Mesodermal cell (in vitro differentiated cells): ENCODE results near the gene PRKCSH.

Experiments
- H3K27ac ChIP-seq: 2 replicates; pipeline ENCODE4 v1.7.0; 2013; ENCODE audit warnings: mild to moderate bottlenecking, low read depth, low read length, moderate library complexity; ENCODE audit not compliant: severe bottlenecking
- H3K36me3 ChIP-seq: 2 replicates; pipeline ENCODE4 v1.7.1; 2013; ENCODE audit warnings: mild to moderate bottlenecking, low read length, moderate library complexity; ENCODE audit not compliant: control insufficient read depth, insufficient read depth
- H3K4me1 ChIP-seq: one replicate; pipeline ENCODE4 v1.7.1; 2013; ENCODE audit warnings: mild to moderate bottlenecking, low read length; ENCODE audit not compliant: insufficient read depth, control insufficient read depth, poor library complexity, severe bottlenecking
- H3K4me3 ChIP-seq: 2 replicates; pipeline ENCODE4 v1.7.0; 2013; ENCODE audit warnings: low read length, control low read depth, mild to moderate bottlenecking; ENCODE audit not compliant: insufficient read depth, poor library complexity, severe bottlenecking; ENCODE audit errors: extremely low read depth
- H3K9me3 ChIP-seq: 2 replicates; pipeline ENCODE4 v1.7.1; 2013; ENCODE audit warnings: mild to moderate bottlenecking, low read length, moderate library complexity; ENCODE audit not compliant: control insufficient read depth
- WGBS, 2 experiments: methylation state at CpG; one replicate each; pipeline ENCODE4 v1.1.5; 2013; ENCODE audit warnings: missing lambda C conversion rate in 2 of 2; ENCODE audit not compliant: insufficient coverage in 2 of 2; 5-methylcytosine and 5-hydroxymethylcytosine counted together

Gene PRKCSH

GRCh38 chr19:11494634-11495285, 59.3 kb downstream of the PRKCSH start:
- WGBS, 2 experiments: 93 to 94% methylated on average over 15 to 18 of the region's 27 CpGs

DNA sequence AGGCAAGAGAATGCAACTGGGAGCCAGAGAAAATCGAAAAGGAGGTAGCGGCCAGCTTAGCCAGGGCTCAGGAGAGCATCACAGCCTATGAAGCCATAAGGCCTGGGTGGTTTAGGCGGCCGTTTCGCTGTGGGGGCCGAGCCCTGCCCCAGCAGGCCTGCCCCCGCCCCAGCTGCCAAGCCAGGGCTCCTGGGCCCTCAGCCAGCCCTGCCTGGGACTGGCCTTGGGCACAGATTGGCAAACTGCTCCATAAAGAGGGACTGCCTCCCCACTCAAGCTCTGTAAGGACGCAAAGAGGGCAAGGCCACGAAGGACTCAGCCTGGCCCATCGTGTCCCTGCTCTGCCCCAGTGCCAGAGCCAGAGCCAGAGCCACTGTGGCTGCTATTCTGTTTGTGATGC, 60.0 kb downstream of the PRKCSH start:
- Histone ChIP-seq H3K9me3 (no peaks in the 10 kb centered on the region), H3K4me3 (no peak overlapping the region), H3K36me3 (peaks cover 19% of the 10 kb centered on the region), H3K27ac (no peak overlapping the region), H3K4me1 (no peaks in the 10 kb centered on the region)
- WGBS, 2 experiments: 95 to 100% methylated on average over 6 to 7 of the region's 10 CpGs

More at GRCh38 chr19:11494634-11495285, 59.3 kb downstream of the PRKCSH start:
- Histone ChIP-seq H3K4me3 (no peak overlapping the region), H3K9me3 (no peaks in the 10 kb centered on the region), H3K4me1 (no peaks in the 10 kb centered on the region), H3K36me3 (peaks cover 23% of the 10 kb centered on the region), H3K27ac (no peak overlapping the region)

- Histone ChIP-seq H3K9me3 (no peaks in the 10 kb centered on the region), H3K27ac (no peak overlapping the region), H3K4me3 (no peak overlapping the region), H3K4me1 (no peaks in the 10 kb centered on the region), H3K36me3 (peaks cover 19% of the 10 kb centered on the region)
- 96 to 97% methylated on average over 21 to 22 of the region's 22 CpGs for WGBS, 2 experiments
Observed at GRCh38 chr19:11495885-11496284, 60.5 kb downstream of the PRKCSH start.

DNA sequence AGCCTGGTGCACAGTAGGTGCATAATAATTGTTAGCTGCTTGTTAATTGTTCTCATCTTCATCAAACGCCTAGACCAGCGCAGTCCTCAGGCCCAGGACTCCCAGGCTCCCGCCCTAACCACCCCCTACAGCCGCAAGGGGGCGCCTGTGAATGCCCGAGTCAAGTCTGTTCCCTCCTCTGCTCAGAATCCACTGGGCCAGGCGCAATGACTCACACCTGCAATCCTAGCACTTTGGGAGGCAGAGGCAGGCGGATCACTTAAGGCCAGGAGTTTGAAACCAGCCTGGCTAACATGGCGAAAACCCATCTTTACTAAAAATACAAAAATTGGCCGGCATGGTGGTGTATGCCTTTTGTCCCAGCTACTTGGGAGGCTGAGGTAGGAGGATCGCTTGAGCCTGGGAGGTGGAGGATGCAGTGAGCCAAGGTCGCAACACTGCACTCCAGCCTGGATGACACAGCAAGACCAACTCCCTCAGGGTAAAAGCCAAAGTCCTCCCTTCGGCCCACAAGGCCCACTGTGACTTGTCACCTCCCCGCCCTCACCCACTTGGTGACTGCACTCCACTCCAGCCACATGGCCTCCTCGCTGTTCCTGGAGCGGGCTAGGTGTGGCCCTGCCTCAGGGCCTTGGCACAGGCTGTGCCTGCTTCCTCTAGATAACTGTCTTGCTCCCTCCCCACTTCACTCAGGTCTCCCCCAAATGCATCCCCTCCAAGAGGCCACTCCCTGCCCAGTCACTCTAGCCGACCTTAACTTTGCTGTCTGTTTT, 61.1 kb downstream of the PRKCSH start:
- Histone ChIP-seq H3K4me3 (no peak overlapping the region), H3K36me3 (peaks cover 19% of the 10 kb centered on the region), H3K9me3 (no peaks in the 10 kb centered on the region), H3K4me1 (no peaks in the 10 kb centered on the region), H3K27ac (no peak overlapping the region)
- 63 to 71% methylated on average over 14 to 16 of the region's 17 CpGs for WGBS, 2 experiments

DNA sequence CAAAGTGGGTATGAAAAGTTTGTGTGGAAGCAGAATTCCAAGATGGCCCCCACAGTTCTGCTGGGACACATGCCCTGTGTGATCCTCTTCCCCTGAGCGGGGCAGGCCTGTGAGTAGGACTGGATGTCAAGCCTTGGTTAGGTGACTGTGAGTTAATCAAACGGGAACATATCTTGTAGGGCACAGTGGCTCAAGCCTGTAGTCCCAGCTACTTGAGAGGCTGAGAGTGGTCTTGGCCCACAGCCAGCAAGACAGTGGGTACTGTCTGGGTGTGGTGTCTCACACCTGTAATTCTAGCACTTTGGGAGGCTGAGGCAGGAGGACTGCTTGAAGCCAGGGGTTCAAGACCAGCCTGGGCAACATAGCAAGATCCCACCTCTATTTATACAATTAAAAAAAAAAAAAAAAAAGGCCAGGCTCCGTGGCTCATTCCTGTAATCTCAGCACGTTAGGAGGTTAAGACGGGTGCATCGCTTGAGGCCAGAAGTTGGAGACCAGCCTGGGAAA, 63.8 kb downstream of the PRKCSH start:
- no peak overlapping the region for H3K4me3 ChIP-seq
- peaks cover 11% of the 10 kb centered on the region for H3K36me3 ChIP-seq
- WGBS, 2 experiments: 92 to 100% methylated on average over 1 to 4 of the region's 6 CpGs
- no peaks in the 10 kb centered on the region for H3K9me3 ChIP-seq
- H3K27ac ChIP-seq: no peak overlapping the region
- no peaks in the 10 kb centered on the region for H3K4me1 ChIP-seq

GRCh38 chr19:11499890-11500420, 64.5 kb downstream of the PRKCSH start:
- 82 to 98% methylated on average over 7 of the region's 7 CpGs for WGBS, 2 experiments

More at GRCh38 chr19:11499890-11500420, 64.5 kb downstream of the PRKCSH start:
- H3K36me3 ChIP-seq: peaks cover 8% of the 10 kb centered on the region
- H3K4me3 ChIP-seq: no peak overlapping the region
- H3K4me1 ChIP-seq: no peaks in the 10 kb centered on the region
- no peaks in the 10 kb centered on the region for H3K9me3 ChIP-seq
- H3K27ac ChIP-seq: no peak overlapping the region
